Vagina (tissue), 2 donors: Measurements from ENCODE around the gene RSRP1.

ENCODE experiments used
- CTCF ChIP-seq, 3 experiments: fragments of 450-650 bp in 2 of 3; fragments of 200-600 bp in 1 of 3; sonication (generic) in 1 of 3; IDR thresholded peaks; one replicate each; pipeline ENCODE4 v1.5.1; 2017 to 2019; ENCODE audit warnings: antibody characterized with exemption in 3 of 3, mild to moderate bottlenecking in 2 of 3, moderate library complexity in 2 of 3
- POLR2A ChIP-seq, 2 donors: fragments of 450-650 bp; IDR thresholded peaks; one replicate each; pipeline ENCODE4 v1.6.1; 2017; ENCODE audit warnings: antibody characterized with exemption in 2 of 2, mild to moderate bottlenecking in 2 of 2, moderate library complexity in 2 of 2
- POLR2AphosphoS5 ChIP-seq, 2 donors: sonication (generic); formaldehyde crosslinking; IDR thresholded peaks; one replicate each; pipeline ENCODE4 v1.9.0; 2017; ENCODE audit warnings: antibody characterized with exemption in 2 of 2, mild to moderate bottlenecking in 2 of 2, low read depth in 1 of 2; ENCODE audit not compliant: insufficient read depth in 1 of 2

GRCh38 chr1:25232027-25232865 is 15.0 kb downstream of the RSRP1 start, which contains the start of gene SYF2:
- TF ChIP-seq POLR2AphosphoS5 (IDR thresholded peaks at IDR 0.05; ENCODE audit: insufficient read depth in 1 of 2, low read depth in 1 of 2), result peak; percentile 81 to 93
- TF ChIP-seq CTCF (IDR thresholded peaks at IDR 0.05), result no peak
- TF ChIP-seq POLR2A (IDR thresholded peaks at IDR 0.05), result peak in 1 of 2 donors; percentile 74
